Measurements from ENCODE around the gene AAMDC. TPM values are rescaled to one million over a fixed set of nuclear protein-coding genes. Genes with fewer than 3 reads are reported as not detected.
A peak's percentile ranks its signal among the peaks of the same experiment; 100 is the strongest.

Gene AAMDC
- total and polyA plus RNA-seq, 2 of the 13 experiments (the other 11 are each of a cell fraction or from before 2014, with no cell fraction given), result 18.1 to 35.6 TPM

- TF ChIP-seq NFAT5 (CRISPR knock-in tag; IDR thresholded peaks at IDR 0.05) (no peak), ZSCAN22 (CRISPR knock-in tag; IDR thresholded peaks at IDR 0.05) (no peak), ZNF800 (CRISPR knock-in tag; IDR thresholded peaks at IDR 0.05) (no peak), ZNF772 (CRISPR knock-in tag; IDR thresholded peaks at IDR 0.05) (peak; percentile 79; the same call in 1 of the 2 replicates), KAT8 (CRISPR knock-in tag; IDR thresholded peaks at IDR 0.05) (peak; percentile 67), ZNF20 (CRISPR knock-in tag; IDR thresholded peaks at IDR 0.05) (no peak), KLF6 (CRISPR knock-in tag; IDR thresholded peaks at IDR 0.05) (peak; percentile 50; the same call in 1 of the 2 replicates), FOXP1 (IDR thresholded peaks at IDR 0.05) (no peak), FOXP1 (CRISPR knock-in tag; IDR thresholded peaks at IDR 0.05) (no peak), ZNF549 (CRISPR knock-in tag; IDR thresholded peaks at IDR 0.05) (no peak), ZNF720 (CRISPR knock-in tag; IDR thresholded peaks at IDR 0.05) (no peak), SALL1 (CRISPR knock-in tag; IDR thresholded peaks at IDR 0.05) (peak; percentile 81), BRD4 (CRISPR knock-in tag; IDR thresholded peaks at IDR 0.05) (peak; percentile 46; the same call in 1 of the 2 replicates)
- TF ChIP-seq, protein P1, sequence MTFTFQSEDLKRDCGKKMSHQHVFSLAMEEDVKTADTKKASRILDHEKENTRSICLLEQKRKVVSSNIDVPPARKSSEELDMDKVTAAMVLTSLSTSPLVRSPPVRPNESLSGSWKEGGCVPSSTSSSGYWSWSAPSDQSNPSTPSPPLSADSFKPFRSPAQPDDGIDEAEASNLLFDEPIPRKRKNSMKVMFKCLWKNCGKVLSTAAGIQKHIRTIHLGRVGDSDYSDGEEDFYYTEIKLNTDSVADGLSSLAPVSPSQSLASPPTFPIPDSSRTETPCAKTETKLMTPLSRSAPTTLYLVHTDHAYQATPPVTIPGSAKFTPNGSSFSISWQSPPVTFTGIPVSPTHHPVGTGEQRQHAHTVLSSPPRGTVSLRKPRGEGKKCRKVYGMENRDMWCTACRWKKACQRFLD (CRISPR knock-in tag; IDR thresholded peaks at IDR 0.05; ENCODE audit: borderline replicate concordance), result no peak
- TF ChIP-seq, protein P2, sequence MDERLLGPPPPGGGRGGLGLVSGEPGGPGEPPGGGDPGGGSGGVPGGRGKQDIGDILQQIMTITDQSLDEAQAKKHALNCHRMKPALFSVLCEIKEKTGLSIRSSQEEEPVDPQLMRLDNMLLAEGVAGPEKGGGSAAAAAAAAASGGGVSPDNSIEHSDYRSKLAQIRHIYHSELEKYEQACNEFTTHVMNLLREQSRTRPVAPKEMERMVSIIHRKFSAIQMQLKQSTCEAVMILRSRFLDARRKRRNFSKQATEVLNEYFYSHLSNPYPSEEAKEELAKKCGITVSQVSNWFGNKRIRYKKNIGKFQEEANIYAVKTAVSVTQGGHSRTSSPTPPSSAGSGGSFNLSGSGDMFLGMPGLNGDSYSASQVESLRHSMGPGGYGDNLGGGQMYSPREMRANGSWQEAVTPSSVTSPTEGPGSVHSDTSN (CRISPR knock-in tag; IDR thresholded peaks at IDR 0.05), result no peak
- TF ChIP-seq, protein P3, sequence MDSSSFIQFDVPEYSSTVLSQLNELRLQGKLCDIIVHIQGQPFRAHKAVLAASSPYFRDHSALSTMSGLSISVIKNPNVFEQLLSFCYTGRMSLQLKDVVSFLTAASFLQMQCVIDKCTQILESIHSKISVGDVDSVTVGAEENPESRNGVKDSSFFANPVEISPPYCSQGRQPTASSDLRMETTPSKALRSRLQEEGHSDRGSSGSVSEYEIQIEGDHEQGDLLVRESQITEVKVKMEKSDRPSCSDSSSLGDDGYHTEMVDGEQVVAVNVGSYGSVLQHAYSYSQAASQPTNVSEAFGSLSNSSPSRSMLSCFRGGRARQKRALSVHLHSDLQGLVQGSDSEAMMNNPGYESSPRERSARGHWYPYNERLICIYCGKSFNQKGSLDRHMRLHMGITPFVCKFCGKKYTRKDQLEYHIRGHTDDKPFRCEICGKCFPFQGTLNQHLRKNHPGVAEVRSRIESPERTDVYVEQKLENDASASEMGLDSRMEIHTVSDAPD (CRISPR knock-in tag; IDR thresholded peaks at IDR 0.05), result no peak
These were observed at the start of gene AAMDC, which contains the start of gene RSF1 (continued) for GRCh38 chr11:77820565-77821348.
